Omental fat pad (tissue), 4 donors: ENCODE data around the gene OR6B3. TPM values are rescaled to one million over a fixed set of nuclear protein-coding genes. Genes with fewer than 3 reads are reported as not detected.

Experiments used
- ATAC-seq: fragments of 150-250 bp; one replicate; pipeline ENCODE4 v1.9.1; 2016; ENCODE audit warnings: mild to moderate bottlenecking, moderate library complexity; ENCODE audit not compliant: low FRiP score
- DNase-seq: peaks from one replicate; pipeline ENCODE4 v3.0.0-alpha.2; 2019; ENCODE audit warnings: low spot score
- total RNA-seq, 4 donors: library from RNA; depleted of rRNA; stranded (reverse); fragments of >200 nt; gene quantifications; one replicate each; pipeline ENCODE4 v1.1.0, GENCODE V29; 2016
- TF ChIP-seq, protein P1 (sequence below), 3 donors: fragments of 450-650 bp; IDR thresholded peaks; one replicate each; pipeline ENCODE4 v1.5.1; 2016 to 2017; ENCODE audit warnings: antibody characterized with exemption in 3 of 3, mild to moderate bottlenecking in 3 of 3, moderate library complexity in 2 of 3

OR6B3 gene
- total RNA-seq, 4 donors from 2014 or later: not detected

DNA sequence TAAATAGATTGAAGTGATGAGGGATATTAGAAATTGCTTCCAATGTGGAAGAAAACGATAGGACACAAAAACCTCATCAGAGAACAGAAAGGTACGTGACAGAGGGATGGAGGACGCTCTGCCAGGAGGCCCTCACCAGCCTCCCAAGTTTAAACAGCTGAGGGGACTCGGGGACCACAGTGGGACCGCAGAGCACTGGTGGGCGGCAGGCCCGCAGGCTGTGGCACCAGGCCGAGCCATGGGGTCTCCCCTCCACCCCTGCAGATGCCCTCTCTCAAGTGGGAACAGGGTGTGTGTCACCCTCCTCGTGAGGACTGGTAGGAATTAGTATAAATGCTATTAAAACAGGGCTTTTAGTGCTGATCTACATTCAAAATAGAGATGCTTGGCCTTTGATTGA, 39.0 kb downstream of the OR6B3 start:
- TF ChIP-seq, protein P1, sequence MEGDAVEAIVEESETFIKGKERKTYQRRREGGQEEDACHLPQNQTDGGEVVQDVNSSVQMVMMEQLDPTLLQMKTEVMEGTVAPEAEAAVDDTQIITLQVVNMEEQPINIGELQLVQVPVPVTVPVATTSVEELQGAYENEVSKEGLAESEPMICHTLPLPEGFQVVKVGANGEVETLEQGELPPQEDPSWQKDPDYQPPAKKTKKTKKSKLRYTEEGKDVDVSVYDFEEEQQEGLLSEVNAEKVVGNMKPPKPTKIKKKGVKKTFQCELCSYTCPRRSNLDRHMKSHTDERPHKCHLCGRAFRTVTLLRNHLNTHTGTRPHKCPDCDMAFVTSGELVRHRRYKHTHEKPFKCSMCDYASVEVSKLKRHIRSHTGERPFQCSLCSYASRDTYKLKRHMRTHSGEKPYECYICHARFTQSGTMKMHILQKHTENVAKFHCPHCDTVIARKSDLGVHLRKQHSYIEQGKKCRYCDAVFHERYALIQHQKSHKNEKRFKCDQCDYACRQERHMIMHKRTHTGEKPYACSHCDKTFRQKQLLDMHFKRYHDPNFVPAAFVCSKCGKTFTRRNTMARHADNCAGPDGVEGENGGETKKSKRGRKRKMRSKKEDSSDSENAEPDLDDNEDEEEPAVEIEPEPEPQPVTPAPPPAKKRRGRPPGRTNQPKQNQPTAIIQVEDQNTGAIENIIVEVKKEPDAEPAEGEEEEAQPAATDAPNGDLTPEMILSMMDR (IDR thresholded peaks at IDR 0.05): no peak
- DNase-seq: no peak

DNA sequence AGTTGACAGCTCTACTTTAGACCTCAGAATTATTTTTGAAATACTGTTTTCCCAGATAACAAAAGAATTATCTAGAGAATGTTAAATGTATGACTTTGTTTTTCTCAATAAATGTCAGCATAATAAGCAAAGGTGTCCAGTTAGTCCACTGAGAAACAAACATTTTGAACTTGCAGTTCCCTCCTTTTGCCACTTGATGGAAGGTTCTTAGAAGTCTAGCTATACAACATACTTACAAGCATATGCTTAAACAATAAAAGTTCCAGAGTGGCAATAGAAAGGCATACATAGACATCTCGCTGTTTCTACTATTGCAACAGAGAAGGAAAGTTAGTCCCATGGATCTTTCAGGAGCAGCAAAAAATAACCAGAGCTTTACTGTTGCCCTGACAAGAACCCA, 40.0 kb downstream of the OR6B3 start:
- TF ChIP-seq, protein P1 (IDR thresholded peaks at IDR 0.05): no peak
- ATAC-seq: no peak

More for the DNA sequence above, 39.0 kb downstream of the OR6B3 start:
- ATAC-seq: no peak

DNA sequence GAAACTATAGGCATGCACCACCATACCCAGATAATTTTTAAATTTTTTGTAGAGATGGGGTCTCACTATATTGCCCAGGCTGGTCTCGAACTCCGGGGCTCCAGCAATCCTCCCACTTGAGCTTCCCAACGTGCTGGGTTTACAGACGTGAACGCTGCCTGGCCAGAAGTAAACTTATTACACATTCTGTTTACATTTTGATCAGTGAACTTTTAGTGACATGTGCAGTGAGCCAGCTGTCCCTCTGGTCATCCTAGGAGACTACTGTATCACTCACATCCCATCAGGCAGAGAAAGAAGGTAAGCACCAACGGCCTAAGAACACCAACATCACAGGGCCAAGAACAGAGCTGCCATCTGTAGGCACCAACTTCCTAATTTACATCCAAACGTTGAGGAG, 50.3 kb downstream of the OR6B3 start:
- TF ChIP-seq, protein P1 (IDR thresholded peaks at IDR 0.05): no peak
- DNase-seq (no peak), ATAC-seq (no peak)

More for the DNA sequence above, 40.0 kb downstream of the OR6B3 start:
- DNase-seq: no peak

DNA sequence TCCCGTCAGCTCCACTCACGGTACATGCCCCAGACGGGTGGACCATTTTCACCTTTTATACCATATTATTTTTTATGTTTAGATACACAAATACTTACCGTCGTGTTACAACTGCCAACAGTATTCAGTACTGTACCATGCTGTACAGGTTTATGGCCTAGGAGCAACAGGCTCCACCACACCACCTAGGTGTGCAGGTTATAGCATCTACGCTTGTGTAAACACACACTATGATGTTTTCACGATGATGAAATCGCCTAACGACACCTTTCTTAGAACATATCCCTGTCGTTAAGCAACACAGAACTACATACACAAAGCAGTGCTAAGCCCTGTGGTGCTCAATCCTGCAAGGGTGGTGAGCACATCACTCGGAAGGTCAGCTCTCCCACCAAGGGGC, 52.6 kb downstream of the OR6B3 start:
- ATAC-seq (no peak), DNase-seq (no peak)
- TF ChIP-seq, protein P1 (IDR thresholded peaks at IDR 0.05): no peak

DNA sequence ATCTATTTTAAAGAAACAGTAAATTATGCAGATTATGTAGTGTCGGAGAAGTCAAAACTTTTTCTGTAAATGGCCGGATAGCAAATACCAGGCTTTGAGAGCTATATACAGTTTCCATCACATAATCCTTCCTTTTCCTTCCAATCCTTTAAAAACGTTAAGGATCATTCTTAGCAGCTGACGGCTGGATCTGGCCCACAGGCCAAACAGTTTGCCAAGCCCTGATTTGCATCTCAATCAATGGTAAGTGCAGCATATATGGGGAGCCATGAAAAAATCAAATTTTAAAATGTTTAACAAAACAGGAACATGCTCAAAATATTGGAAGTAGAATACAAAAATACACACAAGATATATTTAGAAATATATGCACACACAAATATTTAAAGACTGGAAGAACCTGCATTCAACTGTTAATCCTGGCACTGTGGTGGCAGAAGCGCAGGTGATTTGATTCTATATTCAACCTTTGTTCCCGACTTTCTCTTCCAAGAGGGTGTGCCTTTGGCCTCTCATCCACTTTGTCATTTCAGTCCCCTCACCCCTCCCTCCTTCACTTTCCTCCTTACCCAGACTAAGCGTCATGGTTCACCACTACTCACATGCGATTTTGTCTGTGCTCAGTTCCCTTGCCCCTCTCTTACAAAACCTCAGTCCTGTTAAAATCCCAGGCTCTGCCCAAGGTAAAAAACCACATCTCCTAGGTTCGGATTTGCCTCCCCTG, 55.5 kb downstream of the OR6B3 start:
- ATAC-seq (no peak), DNase-seq (no peak)
- TF ChIP-seq, protein P1 (IDR thresholded peaks at IDR 0.05): no peak

Other genes starting within 250 kb of the OR6B3 start
- gene NDUFA10, start 28.2 kb downstream of the OR6B3 start, total RNA-seq: 100 to 1,000 TPM in 2 of 4 donors, 10 to 100 TPM in 2; 79.1 to 141 (median 104) TPM
- gene OR6B2, start 23.1 kb downstream of the OR6B3 start, total RNA-seq: not detected
- 100 to 1,000 TPM; 130 to 198 (median 150) TPM for gene COPS9, start 82.8 kb upstream of the OR6B3 start, total RNA-seq
- gene OTOS, start 87.1 kb upstream of the OR6B3 start, total RNA-seq: not detected